ENCODE measurements around the gene UBE2U.
A peak's percentile ranks its signal among the peaks of the same experiment; 100 is the strongest.

The UBE2U gene

GRCh38 chr1:64282351-64282750 is 78.9 kb downstream of the UBE2U start:
- peak; percentile 12 for DNase-seq
- H3K4me3 ChIP-seq (ENCODE audit: low read length): no peak overlapping the region
- H3K4me2 ChIP-seq (ENCODE audit: low read length): no peak overlapping the region
- H3K23ac ChIP-seq (ENCODE audit: low read length): no peak overlapping the region
- no peak overlapping the region for H3K27ac ChIP-seq (ENCODE audit: low read depth, low read length)
- no peak overlapping the region for H4K8ac ChIP-seq (ENCODE audit: low read depth, low read length)
- no peaks in the 10 kb centered on the region for H3K79me1 ChIP-seq (ENCODE audit: low read length)
- H2BK120ac ChIP-seq (ENCODE audit: low read depth, low read length): no peak overlapping the region
- H3K79me2 ChIP-seq (ENCODE audit: control insufficient read depth, insufficient read depth, low read length): no peaks in the 10 kb centered on the region
- no peak overlapping the region for H2BK5ac ChIP-seq (ENCODE audit: low read length)
- no peak overlapping the region for H2AK5ac ChIP-seq (ENCODE audit: low read length)
- H3K36me3 ChIP-seq (ENCODE audit: control insufficient read depth, insufficient read depth, low read length): no peaks in the 10 kb centered on the region
- no peak overlapping the region for H4K5ac ChIP-seq (ENCODE audit: low read length)
- no peaks in the 10 kb centered on the region for H3K27me3 ChIP-seq (ENCODE audit: insufficient read depth, low read length, poor library complexity)
- H3K9ac ChIP-seq (ENCODE audit: low read length): no peak overlapping the region
- H3K4ac ChIP-seq (ENCODE audit: low read depth, low read length): peak overlapping the region; percentile 68
- H3K4me1 ChIP-seq (ENCODE audit: control insufficient read depth, low read depth, low read length): no peaks in the 10 kb centered on the region
- H3K18ac ChIP-seq (ENCODE audit: low read length): no peak overlapping the region
- H3K56ac ChIP-seq (ENCODE audit: low read length): no peak overlapping the region
- WGBS (ENCODE audit: extremely low coverage, insufficient coverage, low lambda C conversion rate): no CpG with 5 or more reads among the region's 4 CpGs
- no peak overlapping the region for H2BK15ac ChIP-seq (replicated peaks; ENCODE audit: low read depth)

- Histone ChIP-seq H3K27ac (ENCODE audit: low read depth, low read length) (no peak overlapping the region), H3K27me3 (ENCODE audit: insufficient read depth, low read length, poor library complexity) (no peaks in the 10 kb centered on the region), H2BK5ac (ENCODE audit: low read length) (no peak overlapping the region), H3K4me2 (ENCODE audit: low read length) (no peak overlapping the region), H4K8ac (ENCODE audit: low read depth, low read length) (no peak overlapping the region), H3K4me3 (ENCODE audit: low read length) (no peak overlapping the region), H3K79me2 (ENCODE audit: control insufficient read depth, insufficient read depth, low read length) (no peaks in the 10 kb centered on the region), H3K56ac (ENCODE audit: low read length) (no peak overlapping the region), H3K9ac (ENCODE audit: low read length) (no peak overlapping the region), H3K18ac (ENCODE audit: low read length) (no peak overlapping the region), H3K36me3 (ENCODE audit: control insufficient read depth, insufficient read depth, low read length) (no peaks in the 10 kb centered on the region), H3K4me1 (ENCODE audit: control insufficient read depth, low read depth, low read length) (no peaks in the 10 kb centered on the region), H3K4ac (ENCODE audit: low read depth, low read length) (no peak overlapping the region), H2BK15ac (replicated peaks; ENCODE audit: low read depth) (no peak overlapping the region), H2BK120ac (ENCODE audit: low read depth, low read length) (no peak overlapping the region), H3K23ac (ENCODE audit: low read length) (no peak overlapping the region), H2AK5ac (ENCODE audit: low read length) (no peak overlapping the region), H4K5ac (ENCODE audit: low read length) (no peak overlapping the region), H3K79me1 (ENCODE audit: low read length) (no peaks in the 10 kb centered on the region)
- DNase-seq: no peak
- WGBS (ENCODE audit: extremely low coverage, insufficient coverage, low lambda C conversion rate): no CpG with 5 or more reads among the region's 3 CpGs
Measured at GRCh38 chr1:64287071-64287470, 83.6 kb downstream of the UBE2U start.

- no peak overlapping the region for H4K5ac ChIP-seq (ENCODE audit: low read length)
Measured at GRCh38 chr1:64290420-64290819, 87.0 kb downstream of the UBE2U start.

GRCh38 chr1:64291931-64292330 is 88.5 kb downstream of the UBE2U start:
- no peak overlapping the region for H3K9ac ChIP-seq (ENCODE audit: low read length)
- no peak overlapping the region for H3K56ac ChIP-seq (ENCODE audit: low read length)
- no peak overlapping the region for H3K4me3 ChIP-seq (ENCODE audit: low read length)
- H3K18ac ChIP-seq (ENCODE audit: low read length): no peak overlapping the region
- no peaks in the 10 kb centered on the region for H3K4me1 ChIP-seq (ENCODE audit: control insufficient read depth, low read depth, low read length)
- H2BK120ac ChIP-seq (ENCODE audit: low read depth, low read length): no peak overlapping the region
- no peak overlapping the region for H3K4ac ChIP-seq (ENCODE audit: low read depth, low read length)
- no peaks in the 10 kb centered on the region for H3K79me2 ChIP-seq (ENCODE audit: control insufficient read depth, insufficient read depth, low read length)
- no peak overlapping the region for H3K23ac ChIP-seq (ENCODE audit: low read length)
- H3K36me3 ChIP-seq (ENCODE audit: control insufficient read depth, insufficient read depth, low read length): no peaks in the 10 kb centered on the region
- H2AK5ac ChIP-seq (ENCODE audit: low read length): no peak overlapping the region
- no peak overlapping the region for H2BK5ac ChIP-seq (ENCODE audit: low read length)
- H4K8ac ChIP-seq (ENCODE audit: low read depth, low read length): no peak overlapping the region
- no peak overlapping the region for H4K5ac ChIP-seq (ENCODE audit: low read length)
- H3K27ac ChIP-seq (ENCODE audit: low read depth, low read length): no peak overlapping the region
- no peak for DNase-seq
- no peaks in the 10 kb centered on the region for H3K27me3 ChIP-seq (ENCODE audit: insufficient read depth, low read length, poor library complexity)
- no peak overlapping the region for H2BK15ac ChIP-seq (replicated peaks; ENCODE audit: low read depth)
- H3K79me1 ChIP-seq (ENCODE audit: low read length): no peaks in the 10 kb centered on the region
- no CpG with 5 or more reads among the region's 4 CpGs for WGBS (ENCODE audit: extremely low coverage, insufficient coverage, low lambda C conversion rate)
- H3K4me2 ChIP-seq (ENCODE audit: low read length): no peak overlapping the region

More at GRCh38 chr1:64290420-64290819, 87.0 kb downstream of the UBE2U start:
- no peak overlapping the region for H4K8ac ChIP-seq (ENCODE audit: low read depth, low read length)
- no peak overlapping the region for H3K56ac ChIP-seq (ENCODE audit: low read length)
- WGBS (ENCODE audit: extremely low coverage, insufficient coverage, low lambda C conversion rate): no CpG with 5 or more reads among the region's 1 CpG
- no peak overlapping the region for H3K23ac ChIP-seq (ENCODE audit: low read length)
- H3K79me2 ChIP-seq (ENCODE audit: control insufficient read depth, insufficient read depth, low read length): no peaks in the 10 kb centered on the region
- H2BK15ac ChIP-seq (replicated peaks; ENCODE audit: low read depth): no peak overlapping the region
- no peak overlapping the region for H3K27ac ChIP-seq (ENCODE audit: low read depth, low read length)
- H2BK120ac ChIP-seq (ENCODE audit: low read depth, low read length): no peak overlapping the region
- H3K36me3 ChIP-seq (ENCODE audit: control insufficient read depth, insufficient read depth, low read length): no peaks in the 10 kb centered on the region
- no peak for DNase-seq
- no peaks in the 10 kb centered on the region for H3K4me1 ChIP-seq (ENCODE audit: control insufficient read depth, low read depth, low read length)
- H2BK5ac ChIP-seq (ENCODE audit: low read length): no peak overlapping the region
- H2AK5ac ChIP-seq (ENCODE audit: low read length): no peak overlapping the region
- no peak overlapping the region for H3K9ac ChIP-seq (ENCODE audit: low read length)
- no peak overlapping the region for H3K4me3 ChIP-seq (ENCODE audit: low read length)
- no peaks in the 10 kb centered on the region for H3K79me1 ChIP-seq (ENCODE audit: low read length)
- no peak overlapping the region for H3K18ac ChIP-seq (ENCODE audit: low read length)
- no peak overlapping the region for H3K4me2 ChIP-seq (ENCODE audit: low read length)
- H3K27me3 ChIP-seq (ENCODE audit: insufficient read depth, low read length, poor library complexity): no peaks in the 10 kb centered on the region
- H3K4ac ChIP-seq (ENCODE audit: low read depth, low read length): no peak overlapping the region

- Histone ChIP-seq H2BK15ac (replicated peaks; ENCODE audit: low read depth) (no peak overlapping the region), H4K8ac (ENCODE audit: low read depth, low read length) (no peak overlapping the region), H4K5ac (ENCODE audit: low read length) (no peak overlapping the region), H2BK5ac (ENCODE audit: low read length) (no peak overlapping the region), H3K4me3 (ENCODE audit: low read length) (no peak overlapping the region), H3K79me1 (ENCODE audit: low read length) (no peaks in the 10 kb centered on the region), H3K9ac (ENCODE audit: low read length) (no peak overlapping the region), H3K4me2 (ENCODE audit: low read length) (no peak overlapping the region), H3K4me1 (ENCODE audit: control insufficient read depth, low read depth, low read length) (no peaks in the 10 kb centered on the region), H3K27me3 (ENCODE audit: insufficient read depth, low read length, poor library complexity) (no peaks in the 10 kb centered on the region), H3K4ac (ENCODE audit: low read depth, low read length) (no peak overlapping the region), H3K23ac (ENCODE audit: low read length) (no peak overlapping the region), H2BK120ac (ENCODE audit: low read depth, low read length) (no peak overlapping the region), H3K36me3 (ENCODE audit: control insufficient read depth, insufficient read depth, low read length) (no peaks in the 10 kb centered on the region), H3K18ac (ENCODE audit: low read length) (no peak overlapping the region), H3K79me2 (ENCODE audit: control insufficient read depth, insufficient read depth, low read length) (no peaks in the 10 kb centered on the region), H2AK5ac (ENCODE audit: low read length) (no peak overlapping the region), H3K56ac (ENCODE audit: low read length) (no peak overlapping the region), H3K27ac (ENCODE audit: low read depth, low read length) (no peak overlapping the region)
- no peak for DNase-seq
- WGBS (ENCODE audit: extremely low coverage, insufficient coverage, low lambda C conversion rate): no CpG with 5 or more reads among the region's 1 CpG
Measured at GRCh38 chr1:64292399-64292798, 89.0 kb downstream of the UBE2U start.

DNA sequence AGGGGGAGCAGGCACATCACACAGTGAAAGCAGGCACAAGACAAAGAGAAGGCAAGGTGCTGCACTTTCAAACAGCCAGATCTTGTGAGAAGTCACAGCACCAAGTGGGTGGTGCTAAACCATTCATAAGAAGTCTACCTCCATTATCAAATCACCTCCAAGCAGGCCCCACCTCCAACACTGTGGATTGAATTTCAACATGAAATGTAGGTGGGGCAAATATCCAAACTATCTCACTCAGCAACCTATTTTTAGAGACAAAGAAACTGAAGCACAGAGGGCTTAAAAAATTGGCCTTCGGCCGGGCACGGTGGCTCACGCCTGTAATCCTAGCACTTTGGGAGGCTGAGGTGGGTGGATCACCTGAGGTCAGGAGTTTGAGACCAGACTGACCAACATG is 90.4 kb downstream of the UBE2U start:
- no peak overlapping the region for H2BK120ac ChIP-seq (ENCODE audit: low read depth, low read length)
- H4K5ac ChIP-seq (ENCODE audit: low read length): no peak overlapping the region
- no peaks in the 10 kb centered on the region for H3K4me1 ChIP-seq (ENCODE audit: control insufficient read depth, low read depth, low read length)
- H3K18ac ChIP-seq (ENCODE audit: low read length): no peak overlapping the region
- no peak for DNase-seq
- H2BK5ac ChIP-seq (ENCODE audit: low read length): no peak overlapping the region
- no CpG with 5 or more reads among the region's 4 CpGs for WGBS (ENCODE audit: extremely low coverage, insufficient coverage, low lambda C conversion rate)
- no peak overlapping the region for H3K4me2 ChIP-seq (ENCODE audit: low read length)
- H3K27me3 ChIP-seq (ENCODE audit: insufficient read depth, low read length, poor library complexity): no peaks in the 10 kb centered on the region
- no peak overlapping the region for H3K23ac ChIP-seq (ENCODE audit: low read length)
- H3K79me2 ChIP-seq (ENCODE audit: control insufficient read depth, insufficient read depth, low read length): no peaks in the 10 kb centered on the region
- H3K4ac ChIP-seq (ENCODE audit: low read depth, low read length): no peak overlapping the region
- no peak overlapping the region for H2BK15ac ChIP-seq (replicated peaks; ENCODE audit: low read depth)
- no peaks in the 10 kb centered on the region for H3K36me3 ChIP-seq (ENCODE audit: control insufficient read depth, insufficient read depth, low read length)
- H2AK5ac ChIP-seq (ENCODE audit: low read length): no peak overlapping the region
- H3K27ac ChIP-seq (ENCODE audit: low read depth, low read length): no peak overlapping the region
- H3K9ac ChIP-seq (ENCODE audit: low read length): no peak overlapping the region
- H3K56ac ChIP-seq (ENCODE audit: low read length): no peak overlapping the region
- no peaks in the 10 kb centered on the region for H3K79me1 ChIP-seq (ENCODE audit: low read length)
- no peak overlapping the region for H4K8ac ChIP-seq (ENCODE audit: low read depth, low read length)
- no peak overlapping the region for H3K4me3 ChIP-seq (ENCODE audit: low read length)

All from mesendoderm (in vitro differentiated cells).